Measurements from ENCODE around the gene POLR3B. TPM values are rescaled to one million over a fixed set of nuclear protein-coding genes. Genes with fewer than 3 reads are reported as not detected.
"Not testable (repeated sequence)": the region's sequence is repeated elsewhere in the genome, so short reads cannot be mapped to it uniquely, and the experiment has no call there.

The POLR3B gene
- polyA plus RNA-seq (2013, experiment 1 of 2), result 13.4 TPM
- 10.3 TPM for polyA plus RNA-seq (2013, experiment 2 of 2)

- no peaks in the 10 kb centered on the region for H3K9me3 ChIP-seq (ENCODE audit: insufficient read depth, low read depth, low read length)
- peak within 1 kb of the TSS; percentile 79 for H3K4me3 ChIP-seq (ENCODE audit: low read length)
- H3K9ac ChIP-seq (ENCODE audit: low read depth, low read length), result peak within 1 kb of the TSS; percentile 86
- peaks cover 4% of the 10 kb centered on the region; the same call in 1 of the 2 replicates for H3K4me1 ChIP-seq (ENCODE audit: insufficient read depth, low read length)
- H3K27ac ChIP-seq (ENCODE audit: low read depth, low read length), result peak within 1 kb of the TSS; percentile 81
- under 1% methylated on average over 63 of the region's 63 CpGs for WGBS
- H3K27me3 ChIP-seq (ENCODE audit: insufficient read depth, low read length), result no peaks in the 10 kb centered on the region
- H3K36me3 ChIP-seq (ENCODE audit: insufficient read depth, low read length), result no peaks in the 10 kb centered on the region
These were observed at the start of gene POLR3B for GRCh38 chr12:106357549-106358395. POLR3B (plus strand) TSS chr12:106357748; CDS start chr12:106357880, 132 bp downstream.

GRCh38 chr12:106308121-106308520, 49.4 kb upstream of the POLR3B start:
- Histone ChIP-seq H3K9me3 (ENCODE audit: insufficient read depth, low read depth, low read length) (no peaks in the 10 kb centered on the region), H3K9ac (ENCODE audit: low read depth, low read length) (no peak overlapping the region), H3K27ac (ENCODE audit: low read depth, low read length) (no peak overlapping the region), H3K4me3 (ENCODE audit: low read length) (no peak overlapping the region), H3K27me3 (ENCODE audit: insufficient read depth, low read length) (no peaks in the 10 kb centered on the region), H3K36me3 (ENCODE audit: insufficient read depth, low read length) (no peaks in the 10 kb centered on the region), H3K4me1 (ENCODE audit: insufficient read depth, low read length) (peaks cover 14% of the 10 kb centered on the region)
- WGBS, result 95% methylated on average over 1 of the region's 1 CpG

- Histone ChIP-seq H3K27me3 (ENCODE audit: insufficient read depth, low read length) (no peaks in the 10 kb centered on the region), H3K9ac (ENCODE audit: low read depth, low read length) (no peak overlapping the region), H3K27ac (ENCODE audit: low read depth, low read length) (no peak overlapping the region), H3K9me3 (ENCODE audit: insufficient read depth, low read depth, low read length) (no peaks in the 10 kb centered on the region), H3K4me3 (ENCODE audit: low read length) (no peak overlapping the region), H3K36me3 (ENCODE audit: insufficient read depth, low read length) (no peaks in the 10 kb centered on the region), H3K4me1 (ENCODE audit: insufficient read depth, low read length) (peaks cover 10% of the 10 kb centered on the region)
- WGBS, result 92% methylated on average over 3 of the region's 3 CpGs
These were observed 48.9 kb upstream of the POLR3B start for GRCh38 chr12:106308611-106309010.

- no peak overlapping the region for H3K9ac ChIP-seq (ENCODE audit: low read depth, low read length)
- peaks cover 7% of the 10 kb centered on the region; the same call in 1 of the 2 replicates for H3K4me1 ChIP-seq (ENCODE audit: insufficient read depth, low read length)
- no peaks in the 10 kb centered on the region for H3K9me3 ChIP-seq (ENCODE audit: insufficient read depth, low read depth, low read length)
- no peak overlapping the region for H3K4me3 ChIP-seq (ENCODE audit: low read length)
- H3K27ac ChIP-seq (ENCODE audit: low read depth, low read length), result no peak overlapping the region
- H3K27me3 ChIP-seq (ENCODE audit: insufficient read depth, low read length), result no peaks in the 10 kb centered on the region
- no peaks in the 10 kb centered on the region for H3K36me3 ChIP-seq (ENCODE audit: insufficient read depth, low read length)
- WGBS, result 88% methylated on average over 7 of the region's 7 CpGs
These were observed 47.7 kb upstream of the POLR3B start for GRCh38 chr12:106309671-106310505.

GRCh38 chr12:106310687-106311086, 46.9 kb upstream of the POLR3B start:
- no peak overlapping the region for H3K27ac ChIP-seq (ENCODE audit: low read depth, low read length)
- H3K9me3 ChIP-seq (ENCODE audit: insufficient read depth, low read depth, low read length), result no peaks in the 10 kb centered on the region
- no peaks in the 10 kb centered on the region for H3K36me3 ChIP-seq (ENCODE audit: insufficient read depth, low read length)
- H3K27me3 ChIP-seq (ENCODE audit: insufficient read depth, low read length), result no peaks in the 10 kb centered on the region
- peaks cover 2% of the 10 kb centered on the region; the same call in 1 of the 2 replicates for H3K4me1 ChIP-seq (ENCODE audit: insufficient read depth, low read length)
- no peak overlapping the region for H3K9ac ChIP-seq (ENCODE audit: low read depth, low read length)
- no peak overlapping the region for H3K4me3 ChIP-seq (ENCODE audit: low read length)
- 94% methylated on average over 5 of the region's 5 CpGs for WGBS

- Histone ChIP-seq H3K4me3 (ENCODE audit: low read length) (no peak overlapping the region), H3K9ac (ENCODE audit: low read depth, low read length) (no peak overlapping the region), H3K9me3 (ENCODE audit: insufficient read depth, low read depth, low read length) (no peaks in the 10 kb centered on the region), H3K4me1 (ENCODE audit: insufficient read depth, low read length) (no peaks in the 10 kb centered on the region), H3K36me3 (ENCODE audit: insufficient read depth, low read length) (no peaks in the 10 kb centered on the region), H3K27me3 (ENCODE audit: insufficient read depth, low read length) (no peaks in the 10 kb centered on the region), H3K27ac (ENCODE audit: low read depth, low read length) (no peak overlapping the region)
- WGBS, result 93% methylated on average over 8 of the region's 8 CpGs
These were observed 46.4 kb upstream of the POLR3B start for GRCh38 chr12:106311139-106311538.

DNA sequence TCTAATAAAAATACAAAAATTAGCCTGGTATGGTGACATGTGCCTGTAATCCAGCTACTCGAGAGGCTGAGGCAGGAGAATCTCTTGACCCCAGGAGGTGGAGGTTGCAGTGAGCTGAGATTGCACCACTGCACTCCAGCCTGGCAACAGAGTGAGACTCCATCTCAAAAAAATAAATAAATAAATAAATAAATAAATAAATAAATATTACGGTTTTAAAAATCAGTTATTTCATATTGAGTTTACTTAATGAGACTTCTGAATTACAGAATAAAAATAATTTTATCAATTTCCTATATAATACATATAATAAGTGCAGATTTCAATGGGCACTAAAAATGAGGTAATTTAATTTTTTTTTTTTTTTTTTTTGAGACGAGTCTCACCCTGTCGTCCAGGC, 44.1 kb upstream of the POLR3B start:
- H3K9ac ChIP-seq (ENCODE audit: low read depth, low read length); H3K27ac ChIP-seq (ENCODE audit: low read depth, low read length); H3K4me3 ChIP-seq (ENCODE audit: low read length); H3K4me1 ChIP-seq (ENCODE audit: insufficient read depth, low read length); H3K27me3 ChIP-seq (ENCODE audit: insufficient read depth, low read length); H3K36me3 ChIP-seq (ENCODE audit: insufficient read depth, low read length); H3K9me3 ChIP-seq (ENCODE audit: insufficient read depth, low read depth, low read length): not testable (repeated sequence)
- 92% methylated on average over 3 of the region's 4 CpGs for WGBS

GRCh38 chr12:106315523-106315922, 42.0 kb upstream of the POLR3B start:
- Histone ChIP-seq H3K9me3 (ENCODE audit: insufficient read depth, low read depth, low read length) (no peaks in the 10 kb centered on the region), H3K27ac (ENCODE audit: low read depth, low read length) (no peak overlapping the region), H3K4me3 (ENCODE audit: low read length) (no peak overlapping the region), H3K27me3 (ENCODE audit: insufficient read depth, low read length) (no peaks in the 10 kb centered on the region), H3K36me3 (ENCODE audit: insufficient read depth, low read length) (no peaks in the 10 kb centered on the region), H3K4me1 (ENCODE audit: insufficient read depth, low read length) (no peaks in the 10 kb centered on the region), H3K9ac (ENCODE audit: low read depth, low read length) (no peak overlapping the region)
- 94% methylated on average over 4 of the region's 4 CpGs for WGBS

- no peak overlapping the region for H3K27ac ChIP-seq (ENCODE audit: low read depth, low read length)
- H3K4me3 ChIP-seq (ENCODE audit: low read length), result no peak overlapping the region
- 92% methylated on average over 6 of the region's 6 CpGs for WGBS
- no peak overlapping the region for H3K9ac ChIP-seq (ENCODE audit: low read depth, low read length)
- no peaks in the 10 kb centered on the region for H3K9me3 ChIP-seq (ENCODE audit: insufficient read depth, low read depth, low read length)
- no peaks in the 10 kb centered on the region for H3K4me1 ChIP-seq (ENCODE audit: insufficient read depth, low read length)
- no peaks in the 10 kb centered on the region for H3K36me3 ChIP-seq (ENCODE audit: insufficient read depth, low read length)
- no peaks in the 10 kb centered on the region for H3K27me3 ChIP-seq (ENCODE audit: insufficient read depth, low read length)
These were observed 40.0 kb upstream of the POLR3B start for GRCh38 chr12:106317406-106318082.

GRCh38 chr12:106321139-106321850, 36.3 kb upstream of the POLR3B start:
- WGBS, result 93% methylated on average over 7 of the region's 7 CpGs
- no peaks in the 10 kb centered on the region for H3K9me3 ChIP-seq (ENCODE audit: insufficient read depth, low read depth, low read length)
- H3K4me3 ChIP-seq (ENCODE audit: low read length), result no peak overlapping the region
- H3K27ac ChIP-seq (ENCODE audit: low read depth, low read length), result no peak overlapping the region
- H3K4me1 ChIP-seq (ENCODE audit: insufficient read depth, low read length), result no peaks in the 10 kb centered on the region
- no peak overlapping the region for H3K9ac ChIP-seq (ENCODE audit: low read depth, low read length)
- H3K36me3 ChIP-seq (ENCODE audit: insufficient read depth, low read length), result no peaks in the 10 kb centered on the region
- H3K27me3 ChIP-seq (ENCODE audit: insufficient read depth, low read length), result peaks cover 10% of the 10 kb centered on the region; the same call in 1 of the 2 replicates

All from HUES64 (cell line).